Frontal cortex (tissue), 4 donors: ENCODE measurements around the gene FAN1. TPM values are rescaled to one million over a fixed set of nuclear protein-coding genes. Genes with fewer than 3 reads are reported as not detected.

ENCODE experiments used
- DNase-seq, 2 donors: peaks; one replicate each; pipeline ENCODE4 v3.0.0; 2012; ENCODE audit warnings: low spot score in 2 of 2
- FAIRE-seq: peaks from 2 replicates; lab custom pipeline; 2012; peaks lifted over from hg19 to GRCh38; lab: Jason Lieb, UNC
- total RNA-seq: library from RNA; depleted of rRNA; stranded (reverse); fragments of >200 nt; gene quantifications from one replicate; pipeline ENCODE4 v1.2.3, GENCODE V29; 2014
- donor health status: control.
- donor health status: control.
- donor health status: control.

FAN1 gene
- total RNA-seq, 1 donor from 2014 or later = 22.8 TPM

DNA sequence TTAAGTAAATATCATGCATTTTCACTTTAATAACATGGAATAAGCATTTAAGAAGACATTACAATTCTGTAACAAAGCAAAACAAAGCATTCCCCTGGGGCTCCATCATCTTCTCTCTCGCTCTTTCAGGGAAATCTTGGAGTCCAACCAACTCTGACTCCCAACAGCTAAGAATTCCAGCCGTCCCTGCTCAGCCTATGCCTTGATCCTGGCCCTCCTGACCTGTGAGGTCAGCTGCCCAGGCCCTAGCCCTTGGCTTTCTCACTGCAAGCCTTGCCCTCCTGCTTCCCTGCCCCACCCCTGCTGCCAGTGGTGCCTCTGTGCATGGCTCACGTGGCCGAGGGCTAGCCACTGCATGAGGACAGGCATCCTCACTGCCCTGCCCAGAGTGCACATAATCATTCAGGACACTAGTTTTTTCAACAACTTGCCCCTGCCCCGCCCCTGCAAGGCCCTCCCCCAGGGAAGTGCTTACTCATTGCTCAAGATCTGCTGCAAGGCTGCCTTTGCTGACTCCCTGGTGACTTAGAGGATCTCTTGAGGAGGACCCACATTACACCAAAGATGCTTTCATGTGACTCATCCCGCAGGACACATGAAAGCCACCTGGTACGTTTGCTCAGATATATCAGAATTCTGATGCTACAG is 50.1 kb downstream of the FAN1 start:
- DNase-seq (no peak), FAIRE-seq (no peak)

DNA sequence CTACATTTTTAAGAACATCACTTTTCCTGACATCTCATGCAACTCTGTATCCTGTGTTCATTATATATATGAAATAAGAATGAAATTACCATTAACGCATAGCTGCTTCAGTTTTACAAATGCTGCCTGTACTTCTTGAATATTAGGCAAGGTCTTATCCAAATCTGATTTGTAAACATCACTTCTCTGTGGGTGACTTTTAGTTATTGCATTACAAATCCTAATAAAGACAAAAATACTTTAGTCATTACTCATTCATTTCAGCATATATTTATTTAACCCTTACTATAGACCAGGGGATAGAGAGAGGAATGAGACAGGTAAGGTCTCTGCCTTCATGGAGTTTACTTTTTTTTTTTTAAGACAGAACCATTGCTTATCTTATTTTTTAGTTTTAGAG is 51.0 kb downstream of the FAN1 start:
- FAIRE-seq (no peak), DNase-seq (no peak)

GRCh38 chr15:30956216-30957124 is 52.8 kb downstream of the FAN1 start:
- no peak for DNase-seq
- no peak for FAIRE-seq

- no peak for DNase-seq
- no peak for FAIRE-seq
Measured at GRCh38 chr15:30958219-30958618, 54.5 kb downstream of the FAN1 start.

- no peak for FAIRE-seq
- no peak for DNase-seq
Measured at GRCh38 chr15:30962079-30962478, 58.4 kb downstream of the FAN1 start.

GRCh38 chr15:30962659-30963058 is 58.9 kb downstream of the FAN1 start:
- DNase-seq (no peak), FAIRE-seq (no peak)

DNA sequence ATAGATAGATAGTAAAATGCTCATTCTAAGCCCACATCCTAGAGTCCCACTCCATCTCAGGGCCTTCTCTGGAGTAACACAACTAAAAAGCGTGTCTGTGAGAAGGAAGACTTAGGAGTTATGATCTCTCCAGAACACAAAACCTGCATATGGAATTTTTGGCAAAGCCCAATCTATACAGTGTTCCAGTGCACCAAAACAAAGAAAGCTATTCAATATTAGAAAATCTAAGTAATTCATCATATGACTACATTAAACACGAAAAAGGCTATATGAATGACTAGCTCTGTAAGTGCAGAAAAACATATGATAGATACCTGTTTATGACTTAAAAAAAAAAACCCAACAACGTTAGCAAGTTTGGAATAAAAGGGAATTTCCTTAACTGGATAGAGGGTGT is 60.0 kb downstream of the FAN1 start:
- DNase-seq (no peak), FAIRE-seq (no peak)

- DNase-seq = no peak
Measured at GRCh38 chr15:30969724-30970123, 66.0 kb downstream of the FAN1 start.

GRCh38 chr15:30973379-30973778 is 69.7 kb downstream of the FAN1 start:
- FAIRE-seq (no peak), DNase-seq (no peak)

More at GRCh38 chr15:30969724-30970123, 66.0 kb downstream of the FAN1 start:
- no peak for FAIRE-seq

DNA sequence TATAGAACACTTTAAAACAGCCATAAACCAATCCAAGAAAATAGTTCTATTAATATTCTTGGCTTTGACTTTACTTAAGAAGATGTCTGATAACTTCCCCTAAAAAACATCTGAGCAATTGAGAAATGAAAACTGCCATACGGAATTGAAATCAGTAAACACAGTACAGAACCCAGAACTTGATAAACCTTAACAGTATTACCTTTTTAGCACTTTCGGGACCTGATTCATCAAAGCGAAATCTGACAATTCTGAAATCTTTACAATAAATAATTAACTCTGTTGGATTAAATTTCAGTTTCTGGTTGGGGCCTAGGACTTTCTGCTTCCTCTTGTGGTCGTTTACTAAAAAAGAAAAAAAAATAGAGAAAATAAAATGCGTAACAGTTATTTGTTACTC is 70.4 kb downstream of the FAN1 start:
- FAIRE-seq (no peak), DNase-seq (no peak)

DNA sequence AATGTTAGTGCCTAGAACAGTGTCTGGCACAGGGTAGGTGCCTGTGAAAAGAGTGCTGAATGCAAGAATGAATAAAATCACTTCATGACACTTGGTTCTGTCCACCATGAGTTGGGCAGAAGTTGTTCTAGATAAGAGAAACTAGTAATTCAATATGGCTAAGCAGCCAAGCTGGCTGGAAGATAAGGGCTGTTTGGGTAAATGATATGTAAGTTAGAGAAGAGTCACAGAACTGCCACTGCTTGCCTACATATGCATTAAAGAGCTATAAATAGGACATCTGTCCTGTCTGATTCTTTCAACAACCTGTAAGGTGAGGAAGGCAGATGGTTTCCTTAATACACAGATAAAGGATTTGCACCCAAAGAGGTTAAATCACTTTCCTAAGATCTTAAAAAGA is 74.6 kb downstream of the FAN1 start:
- FAIRE-seq (no peak), DNase-seq (no peak)

DNA sequence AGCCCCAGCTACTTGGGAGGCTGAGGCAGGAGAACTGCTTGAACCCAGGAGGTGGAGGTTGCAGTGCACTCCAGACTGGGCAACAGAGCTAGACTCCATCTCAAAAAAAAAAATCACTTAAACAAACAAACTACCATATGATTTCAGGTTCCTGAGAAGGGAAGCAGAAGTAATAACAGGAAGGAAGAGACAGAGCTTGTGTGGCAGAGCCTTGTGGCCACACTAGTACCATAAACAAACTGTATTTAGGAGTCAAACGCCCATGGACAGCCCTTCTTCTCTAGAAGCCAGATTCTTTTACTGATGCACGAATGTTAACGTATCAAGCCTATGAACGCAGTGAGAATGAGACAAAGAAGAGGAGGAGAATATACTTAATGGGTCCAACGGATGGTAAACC is 75.7 kb downstream of the FAN1 start:
- no peak for DNase-seq
- FAIRE-seq = no peak

DNA sequence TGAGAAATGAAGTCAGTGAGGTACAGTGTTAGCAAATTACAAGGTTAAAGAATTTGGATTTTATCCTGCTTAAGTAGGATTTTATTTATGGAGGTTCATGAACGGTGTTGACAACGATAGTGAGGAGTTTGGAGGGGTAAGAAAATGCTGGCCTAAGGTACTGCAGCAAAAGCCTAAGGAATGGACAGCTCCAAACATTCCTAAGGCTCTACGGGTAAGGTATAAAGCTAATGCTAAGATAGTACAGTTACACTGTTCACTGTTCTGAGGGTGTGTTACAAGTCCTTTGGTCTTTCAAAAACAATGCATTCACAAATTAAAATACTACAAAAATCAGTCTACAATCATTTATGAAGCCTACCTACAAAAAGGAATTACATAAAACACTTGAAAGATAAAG is 80.4 kb downstream of the FAN1 start:
- DNase-seq (no peak), FAIRE-seq (no peak)

- FAIRE-seq (peak; percentile 85), DNase-seq (peak; percentile 28 to 48)
Measured at GRCh38 chr15:30984542-30984941, 80.8 kb downstream of the FAN1 start.

GRCh38 chr15:30985081-30985531 is 81.4 kb downstream of the FAN1 start:
- FAIRE-seq (no peak), DNase-seq (no peak)

DNA sequence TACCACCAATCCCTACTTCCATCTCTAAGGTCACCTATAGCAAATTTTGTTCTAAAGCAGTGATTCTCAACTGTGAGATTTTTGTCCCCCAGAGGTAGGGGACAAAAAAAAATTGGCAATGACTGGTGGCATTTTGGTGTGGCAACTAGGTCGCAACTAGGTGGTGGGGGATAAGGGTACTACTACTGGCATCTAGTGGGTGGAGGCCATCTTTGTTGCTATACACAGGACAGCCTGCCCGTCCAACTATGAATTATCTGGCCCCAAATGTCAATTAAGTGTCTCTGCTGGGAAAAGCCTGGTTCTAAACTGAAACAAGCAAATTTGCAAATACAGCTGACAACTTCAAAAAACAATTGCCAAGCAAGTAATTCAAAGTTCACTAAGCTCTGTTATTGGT is 86.3 kb downstream of the FAN1 start:
- DNase-seq (no peak), FAIRE-seq (no peak)

DNA sequence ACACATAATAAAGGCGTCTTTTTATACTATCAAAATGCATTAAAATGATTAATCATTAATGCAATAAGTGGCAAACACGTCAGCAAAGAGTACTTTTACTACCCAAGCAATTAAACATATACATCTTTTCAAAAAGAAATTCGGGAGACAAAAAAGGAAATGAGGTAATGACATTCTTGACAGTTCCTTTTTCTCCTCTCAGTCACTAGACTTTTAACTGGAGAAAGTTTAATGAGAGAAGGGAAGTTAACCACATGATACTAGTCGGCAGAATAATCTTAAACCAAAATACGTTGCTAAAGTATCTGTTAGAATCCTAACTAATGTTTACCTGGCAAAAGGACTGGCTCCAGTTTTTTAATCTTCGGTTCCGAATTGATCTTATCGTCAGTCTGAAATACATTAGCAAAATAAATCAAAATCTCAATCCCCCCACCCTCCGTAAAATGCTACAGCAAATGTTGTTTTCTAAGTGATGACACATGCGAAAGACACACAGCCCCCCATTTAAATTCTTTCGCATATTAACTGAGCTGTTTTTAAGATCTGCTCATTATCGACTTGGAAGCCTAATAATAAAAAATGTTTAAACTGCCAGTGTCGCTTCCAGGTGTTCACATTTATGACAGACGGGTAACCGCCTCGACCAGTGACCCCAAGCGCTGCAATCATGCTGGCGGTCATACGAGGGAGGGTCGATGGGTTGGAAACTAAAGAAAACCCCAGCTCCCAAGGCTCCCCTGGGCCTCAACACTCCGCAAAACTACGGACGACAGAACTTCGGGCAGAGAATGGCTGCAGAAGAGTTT is 86.9 kb downstream of the FAN1 start:
- no peak for FAIRE-seq
- DNase-seq = peak; percentile 19 to 29

DNA sequence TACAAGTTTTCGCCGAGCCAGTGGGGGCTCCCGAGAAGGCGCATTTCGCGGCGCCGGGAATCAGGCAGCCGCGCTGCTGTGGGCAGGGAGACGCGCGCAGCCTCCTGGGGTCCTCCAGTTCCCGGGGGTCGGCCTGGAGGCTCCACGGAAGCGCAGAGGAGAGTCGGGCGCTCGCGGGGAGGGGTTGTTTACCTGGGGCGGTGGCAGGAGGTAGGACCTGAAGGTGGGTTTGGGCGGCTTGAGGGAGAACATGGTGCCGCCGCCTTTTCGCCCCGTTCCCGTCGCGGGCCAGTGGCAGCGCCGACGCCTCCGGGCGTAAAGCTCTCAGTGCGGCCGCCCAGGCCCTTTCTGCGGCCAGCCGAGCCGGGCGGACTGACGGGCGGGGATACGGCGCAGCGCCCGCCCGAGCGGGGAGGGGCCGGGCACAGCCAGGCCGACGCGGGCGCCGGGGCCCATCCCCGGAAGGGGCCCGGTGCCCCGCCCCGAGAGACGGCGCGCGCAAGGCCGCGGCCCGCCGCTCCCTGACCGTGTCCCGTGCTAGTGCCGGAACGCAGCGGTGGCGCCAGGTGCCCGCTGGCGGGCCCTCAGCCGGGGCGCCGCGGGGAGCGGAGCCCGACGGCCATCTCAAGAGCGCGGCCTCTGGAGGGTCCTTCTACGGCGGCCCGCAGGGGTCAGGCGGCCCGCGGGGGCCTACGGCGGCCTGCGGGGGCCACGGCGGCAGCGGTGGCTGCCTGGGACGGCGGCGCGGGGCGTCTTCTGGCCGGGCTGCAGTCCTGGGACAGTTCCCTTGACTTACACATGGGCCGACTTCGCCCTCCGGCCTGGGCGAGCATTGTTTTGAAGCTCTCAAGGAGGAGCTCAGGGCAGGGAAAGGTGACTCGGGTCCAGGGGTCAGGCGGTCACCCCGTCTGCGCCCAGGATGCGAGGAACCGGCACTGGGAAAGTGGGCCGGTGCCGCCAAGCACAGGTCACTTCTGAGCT is 87.8 kb downstream of the FAN1 start, which contains the start of gene MTMR10:
Gene MTMR10, minus strand, starts transcription at position 374 of the 981 bp plus-strand sequence. Its CDS starts 122 bp downstream, at position 252.
- no peak for FAIRE-seq

GRCh38 chr15:30992249-30992864 is 88.6 kb downstream of the FAN1 start:
- no peak for FAIRE-seq
- no peak for DNase-seq

More for the DNA sequence above, 87.8 kb downstream of the FAN1 start, which contains the start of gene MTMR10:
- peak; percentile 89 to 92 for DNase-seq
